ENCODE results near the gene CHD9.
"Not testable (repeated sequence)": the region's sequence is repeated elsewhere in the genome, so short reads cannot be mapped to it uniquely, and the experiment has no call there.

The CHD9 gene

DNA sequence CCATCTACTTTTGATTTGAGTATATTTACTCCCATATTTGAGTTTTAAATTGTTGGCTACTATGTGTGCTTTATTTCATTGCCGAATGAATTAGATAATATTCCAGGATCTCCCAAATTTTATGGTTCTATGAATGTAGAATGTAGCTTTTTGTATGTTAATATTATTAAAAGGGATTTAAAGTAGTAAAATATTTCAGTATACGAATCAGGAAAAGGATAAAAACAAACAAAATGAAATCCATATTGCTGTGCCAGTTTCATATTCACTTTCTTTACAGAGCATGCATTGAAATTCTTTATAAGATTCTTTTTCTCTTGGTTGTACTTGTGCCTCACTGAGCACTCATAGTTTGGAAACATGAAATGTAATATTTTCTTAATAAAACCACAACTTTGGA, 155.1 kb downstream of the CHD9 start:
- FAIRE-seq = no peak

DNA sequence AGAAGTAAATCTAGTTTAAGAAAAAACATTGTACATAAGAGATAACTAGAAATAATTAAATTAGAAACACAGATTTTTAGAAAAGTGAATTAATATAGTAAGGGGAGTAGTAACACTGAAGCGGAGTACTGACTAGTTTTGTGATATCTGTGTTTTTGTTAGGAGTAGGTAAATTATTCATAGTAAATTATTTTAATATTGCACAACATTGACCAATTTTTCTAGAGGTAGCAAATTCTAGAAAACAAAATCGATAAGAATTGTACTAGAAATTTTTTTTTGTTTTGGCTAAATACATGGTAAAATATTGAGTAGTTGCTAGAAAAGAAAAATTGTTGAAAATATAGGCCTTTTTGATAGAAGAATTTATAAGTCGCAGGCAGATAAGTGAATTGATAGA, 156.5 kb downstream of the CHD9 start:
- FAIRE-seq = no peak

GRCh38 chr16:53212893-53213223, 158.1 kb downstream of the CHD9 start:
- FAIRE-seq = no peak

GRCh38 chr16:53213542-53213941, 158.8 kb downstream of the CHD9 start:
- no peak for FAIRE-seq

DNA sequence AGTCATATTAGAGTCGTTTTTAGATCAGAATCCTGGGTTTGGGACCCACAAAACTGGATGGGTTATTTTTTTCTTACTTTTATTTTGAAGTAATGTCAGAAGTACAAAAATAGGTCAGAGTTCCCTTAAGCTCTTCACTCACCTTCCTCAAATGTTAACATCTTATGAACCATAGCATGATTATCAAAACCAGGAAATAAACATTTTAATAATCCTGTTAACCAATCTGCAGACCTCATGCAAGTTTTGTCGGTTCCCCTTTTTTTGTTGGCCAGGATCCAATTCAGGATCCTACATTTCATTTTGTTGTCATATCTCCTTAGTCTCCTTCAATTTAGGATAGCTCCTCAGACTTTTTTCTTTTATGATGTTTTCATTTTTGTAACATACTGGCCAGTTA, 162.0 kb downstream of the CHD9 start:
- FAIRE-seq = no peak

DNA sequence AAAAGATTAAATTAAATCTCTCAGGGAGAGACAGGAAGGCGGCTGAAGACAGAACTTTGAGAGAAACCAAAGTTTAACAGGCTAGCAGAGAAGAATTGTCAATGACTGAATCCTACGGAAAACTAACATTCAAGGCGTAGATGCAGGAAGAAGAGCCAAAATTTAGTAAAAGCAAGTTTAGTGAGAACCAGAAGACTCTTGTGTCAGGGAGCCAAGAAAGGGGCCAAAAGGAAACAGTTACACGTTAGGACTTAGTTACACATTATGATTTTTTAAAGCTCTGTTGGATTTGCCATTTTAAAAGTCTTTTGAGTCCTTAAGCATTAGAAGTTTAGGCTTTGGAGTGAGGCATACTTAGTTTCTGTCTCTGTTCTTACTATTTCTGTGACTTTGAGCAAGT, 164.6 kb downstream of the CHD9 start:
- no peak for FAIRE-seq

GRCh38 chr16:53219795-53220454, 165.1 kb downstream of the CHD9 start:
- FAIRE-seq = no peak

- FAIRE-seq = no peak
These were observed 165.8 kb downstream of the CHD9 start for GRCh38 chr16:53220585-53220984.

- FAIRE-seq = peak; percentile 43
These were observed 170.3 kb downstream of the CHD9 start for GRCh38 chr16:53224951-53225533.

GRCh38 chr16:53232826-53233529, 178.2 kb downstream of the CHD9 start:
- no peak for FAIRE-seq

GRCh38 chr16:53234836-53235235, 180.0 kb downstream of the CHD9 start:
- FAIRE-seq = no peak

- FAIRE-seq = no peak
These were observed 181.1 kb downstream of the CHD9 start for GRCh38 chr16:53235851-53236250.

DNA sequence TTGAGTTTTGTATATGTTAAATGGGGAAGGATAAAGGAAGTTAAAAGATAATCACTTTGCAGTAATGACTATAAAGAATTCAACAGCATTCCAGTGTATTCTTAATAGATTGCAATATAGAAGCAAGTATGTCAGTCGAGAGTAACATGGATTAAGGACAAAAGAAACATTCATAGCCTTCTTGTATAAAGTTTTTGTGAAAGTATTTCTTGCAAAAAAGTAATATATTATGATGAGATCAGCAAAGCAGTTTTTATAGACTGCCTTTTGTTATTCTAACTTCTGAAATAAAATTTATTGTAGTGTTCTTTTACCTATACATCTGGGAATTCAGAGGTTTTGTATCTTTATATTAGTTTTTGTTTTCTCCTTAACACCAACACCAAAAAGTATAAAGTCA, 194.5 kb downstream of the CHD9 start:
- no peak for FAIRE-seq

- no peak for FAIRE-seq
These were observed 202.2 kb downstream of the CHD9 start for GRCh38 chr16:53257001-53257400.

DNA sequence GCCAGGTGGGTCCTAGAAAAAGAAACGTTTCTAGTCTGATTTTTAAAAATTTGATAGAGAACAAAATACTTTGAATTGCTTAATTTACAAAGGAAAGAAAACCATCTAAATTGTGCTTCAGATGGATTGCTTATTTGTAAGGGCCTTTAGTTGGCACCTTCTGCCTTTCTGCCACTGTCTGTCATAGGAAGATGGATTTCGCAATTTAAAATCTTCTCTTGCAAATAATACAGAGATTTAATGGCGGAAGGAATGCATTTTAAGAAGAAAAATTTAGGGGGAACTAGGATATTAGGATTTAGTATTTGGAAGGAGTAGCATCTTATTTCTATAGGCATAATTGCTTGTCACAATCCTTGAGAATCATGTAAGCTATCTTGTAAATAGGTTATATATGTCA, 204.0 kb downstream of the CHD9 start:
- FAIRE-seq = no peak

DNA sequence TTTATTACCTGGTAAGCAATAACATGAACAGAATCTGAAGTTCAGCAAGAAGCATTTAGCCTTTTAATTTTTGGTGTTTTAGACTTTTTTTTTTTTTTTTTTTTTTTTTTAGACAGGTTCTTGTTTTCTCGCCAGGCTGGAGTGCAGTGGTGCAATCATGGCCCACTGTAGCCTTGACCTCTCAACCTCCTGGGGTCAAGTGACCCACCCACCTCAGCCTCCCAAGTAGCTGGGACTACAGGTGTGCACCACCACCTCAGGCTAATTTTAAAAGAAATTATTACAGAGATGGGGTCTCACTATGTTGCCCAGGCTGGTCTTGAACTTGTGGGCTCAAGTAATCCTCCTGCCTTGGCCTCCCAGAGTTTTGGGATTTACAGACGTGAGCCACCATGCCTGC, 206.5 kb downstream of the CHD9 start:
- no peak for FAIRE-seq

- no peak for FAIRE-seq
These were observed 207.9 kb downstream of the CHD9 start for GRCh38 chr16:53262645-53263044.

GRCh38 chr16:53266156-53266555, 211.4 kb downstream of the CHD9 start:
- FAIRE-seq = no peak

DNA sequence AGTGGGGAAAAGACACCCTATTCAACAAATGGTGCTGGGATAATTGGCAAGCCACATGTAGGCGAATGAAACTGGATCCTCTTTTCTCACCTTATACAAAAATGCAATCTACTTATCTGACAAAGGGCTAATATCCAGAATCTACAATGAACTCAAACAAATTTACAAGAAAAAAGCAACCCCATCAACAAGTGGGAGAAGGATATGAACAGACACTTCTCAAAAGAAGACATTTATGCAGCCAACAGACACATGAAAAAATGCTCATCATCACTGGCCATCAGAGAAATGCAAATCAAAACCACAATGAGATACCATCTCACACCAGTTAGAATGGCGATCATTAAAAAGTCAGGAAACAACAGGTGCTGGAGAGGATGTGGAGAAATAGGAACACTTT, 223.7 kb downstream of the CHD9 start:
- FAIRE-seq = not testable (repeated sequence)

GRCh38 chr16:53281280-53281679, 226.5 kb downstream of the CHD9 start:
- FAIRE-seq = no peak

DNA sequence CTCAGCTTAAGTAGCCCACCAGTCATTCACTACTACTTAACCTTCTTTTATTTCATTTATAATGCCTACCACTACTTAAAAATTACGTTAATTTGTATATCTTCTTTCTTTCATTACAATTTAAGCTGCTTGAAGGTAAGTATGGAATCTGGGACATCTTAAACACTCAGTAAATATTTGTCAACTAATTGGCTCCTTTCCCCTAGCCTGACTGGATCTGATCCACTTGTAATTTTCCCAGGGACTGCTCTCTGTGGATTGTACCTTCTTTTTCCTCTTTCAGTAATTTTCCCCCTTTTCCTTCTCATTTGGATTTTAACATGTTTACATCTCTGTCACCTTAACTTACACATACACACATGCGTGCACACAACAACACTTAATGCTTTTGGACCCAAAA, 227.1 kb downstream of the CHD9 start:
- FAIRE-seq = no peak

GRCh38 chr16:53282328-53282727, 227.5 kb downstream of the CHD9 start:
- FAIRE-seq = no peak

DNA sequence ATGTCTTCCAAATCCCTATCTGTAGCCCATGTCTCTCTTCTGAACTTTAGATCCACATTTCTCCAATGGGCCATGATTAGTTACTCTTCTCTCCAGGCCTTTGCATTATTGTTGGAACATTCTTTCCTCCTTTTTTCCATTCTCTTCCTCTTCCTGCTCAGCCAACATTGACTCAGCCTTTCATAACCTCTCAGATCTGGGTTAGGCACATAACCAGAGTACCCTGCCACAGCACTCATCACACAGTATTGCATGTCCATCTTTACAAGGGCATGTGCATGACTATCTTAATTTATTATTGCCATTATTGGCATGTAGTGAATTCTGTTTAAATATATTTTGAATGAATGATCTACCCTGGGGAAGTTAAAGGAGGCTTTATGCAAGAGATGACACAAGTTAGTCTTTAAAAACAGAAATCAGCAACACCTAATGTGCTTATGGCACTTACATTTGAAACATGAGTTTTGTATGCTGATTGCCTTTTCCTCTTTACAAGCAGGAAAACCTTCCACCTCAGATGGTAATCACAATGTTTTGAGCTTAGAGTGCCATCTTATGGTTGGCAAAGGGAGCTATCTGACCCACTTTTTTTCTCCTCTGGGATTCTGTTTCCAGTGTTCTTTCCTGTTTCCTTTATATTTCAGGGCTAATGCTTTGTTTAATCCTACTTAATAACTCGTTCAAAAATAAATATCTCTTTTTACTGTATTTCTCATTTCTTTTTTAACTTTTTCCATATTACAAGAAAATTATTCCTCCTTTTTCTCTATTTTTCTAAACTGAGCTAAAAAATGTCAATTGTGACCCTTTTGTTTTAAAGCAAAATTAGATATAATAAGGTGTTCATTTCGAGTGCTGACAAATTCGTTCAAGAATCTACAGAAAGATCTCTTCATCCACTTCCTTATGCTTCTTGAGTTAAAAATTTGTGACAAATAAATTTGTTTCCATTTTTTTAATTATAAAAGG, 228.5 kb downstream of the CHD9 start:
- FAIRE-seq = no peak

Data from colon (tissue), 2 donors.